Left lung (tissue), 10 donors: Measurements from ENCODE around the gene TMEM74B. TPM values are rescaled to one million over a fixed set of nuclear protein-coding genes. Genes with fewer than 3 reads are reported as not detected.

Experiments
- ATAC-seq: fragments of 200-7000 bp; cut with Tn5 transposase; one replicate; pipeline ENCODE4 v1.9.1; 2020; ENCODE audit warnings: moderate library complexity
- DNase-seq, 4 donors: peaks; one replicate each; pipeline ENCODE4 v3.0.0-alpha.2; 2013 to 2020
- H3K27ac ChIP-seq, 2 donors: fragments of 200-600 bp; sonication (generic) in 1 of 2; one replicate each; pipeline versions ENCODE4 v1.5.0 to v1.8.0; 2020 to 2021
- H3K27me3 ChIP-seq, 2 donors: fragments of 200-600 bp; sonication (generic) in 1 of 2; one replicate each; pipeline versions ENCODE4 v1.5.0 to v1.8.0; 2020 to 2021
- H3K36me3 ChIP-seq, 2 donors: fragments of 200-600 bp; sonication (generic) in 1 of 2; one replicate each; pipeline versions ENCODE4 v1.5.0 to v1.8.0; 2020 to 2021
- H3K4me1 ChIP-seq, 2 donors: fragments of 200-600 bp; one replicate each; pipeline ENCODE4 v1.8.0; 2021
- H3K4me3 ChIP-seq, 2 donors: fragments of 200-600 bp; sonication (generic) in 1 of 2; one replicate each; pipeline versions ENCODE4 v1.5.0 to v1.8.0; 2020 to 2021; ENCODE audit warnings: mild to moderate bottlenecking in 1 of 2
- H3K9me3 ChIP-seq, 2 donors: fragments of 200-600 bp; sonication (generic) in 1 of 2; one replicate each; pipeline versions ENCODE4 v1.5.0 to v1.8.0; 2020 to 2021
- intact Hi-C, 2 donors: fragments of 100-400 bp; cut with DNase I; formaldehyde crosslinking; loops; one replicate each; pipeline versions ENCODE4 v1.11.2 to v1.14.2; 2022
- polyA plus RNA-seq, 6 donors: library from polyadenylated mRNA; unstranded; fragments of 120-200 nt; gene quantifications; one replicate each; pipeline ENCODE4 v1.2.1, GENCODE V29; 2013; ENCODE audit not compliant: insufficient read length in 6 of 6
- total RNA-seq, 2 donors: library from RNA; stranded (reverse); fragmentation: NEBNext Ultra II Directional; extraction: Animal tissue kit (Norgen Biotek cat#: 25700); gene quantifications; one replicate each; pipeline ENCODE4 v1.2.1, GENCODE V29; 2021
- TF ChIP-seq, protein P1 (sequence below), 2 donors: fragments of 200-600 bp; sonication (generic) in 1 of 2; IDR thresholded peaks; one replicate each; pipeline versions ENCODE4 v1.5.0 to v1.8.0; 2021; ENCODE audit warnings: antibody characterized with exemption in 2 of 2
- donor health status: DM: no; HTN: yes; CAD: no.
- donor health status: DM: no; HTN: no; CAD: no.

Gene TMEM74B
- total and polyA plus RNA-seq, 8 donors, result 4.0 to 16.3 (median 13.0) TPM

DNA sequence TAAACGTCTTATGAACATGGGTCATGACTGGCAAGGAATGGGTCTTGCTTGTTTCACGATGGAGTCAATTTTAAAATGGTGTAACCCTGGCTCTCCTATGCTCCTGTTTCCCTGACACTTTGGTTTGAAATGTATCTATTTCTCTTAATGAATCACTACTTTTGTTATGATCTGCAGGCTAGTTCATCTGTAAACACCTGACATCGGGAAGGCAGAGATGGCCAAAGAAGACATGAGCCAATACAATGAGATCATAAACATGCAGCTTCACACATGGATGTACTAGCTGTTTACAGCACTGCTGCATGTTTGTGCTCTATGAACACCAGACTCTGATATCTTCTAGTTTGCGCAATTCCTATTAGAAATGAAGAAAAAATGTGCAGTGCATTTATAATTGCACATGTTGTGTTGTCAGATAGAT lies 30.1 kb upstream of the TMEM74B start:
- no peak overlapping the region for H3K27ac ChIP-seq

DNA sequence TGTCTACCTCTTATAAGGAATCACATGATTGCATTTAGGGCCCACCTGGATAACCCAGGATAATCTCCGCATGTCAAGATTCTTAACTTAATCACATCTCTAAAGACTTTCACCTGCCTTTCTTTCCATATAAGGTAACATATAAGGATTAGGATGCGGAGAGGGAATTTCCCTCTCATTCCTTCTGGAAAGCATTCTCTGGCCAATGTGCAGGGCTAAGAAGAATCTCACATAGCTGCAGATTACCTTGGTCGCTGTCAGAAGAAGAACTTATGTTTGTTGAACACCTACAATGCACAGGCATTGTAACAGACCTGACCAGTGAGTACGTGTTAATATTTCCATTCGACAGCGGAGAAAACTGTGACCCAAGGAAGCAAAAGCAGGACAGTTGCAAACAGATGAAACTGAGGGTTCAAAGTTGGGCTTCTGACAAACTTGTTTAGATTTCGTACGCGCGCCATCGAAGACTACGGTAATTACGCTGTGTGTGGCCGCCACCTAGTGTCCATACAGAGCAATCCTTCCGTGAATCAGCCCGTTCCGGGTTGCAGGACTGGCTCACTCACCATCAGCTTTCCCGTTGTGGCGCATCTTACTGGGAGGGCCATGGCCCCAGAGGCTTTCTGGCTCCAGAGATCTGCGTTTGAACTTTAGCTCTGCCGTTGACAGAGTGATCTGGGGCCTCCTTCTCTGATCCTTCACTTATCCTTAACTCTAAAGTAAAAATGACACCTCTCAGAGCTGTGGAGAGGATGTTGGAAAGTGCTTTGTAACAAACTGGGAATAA lies 28.0 kb upstream of the TMEM74B start:
- Histone ChIP-seq H3K27me3 (peaks cover 0 to 4% of the 10 kb centered on the region in 2 donors), H3K4me1 (peaks cover 0 to 3% of the 10 kb centered on the region in 2 donors), H3K9me3 (no peaks in the 10 kb centered on the region), H3K36me3 (no peaks in the 10 kb centered on the region), H3K27ac (no peak overlapping the region), H3K4me3 (no peak overlapping the region)
- TF ChIP-seq, protein P1, sequence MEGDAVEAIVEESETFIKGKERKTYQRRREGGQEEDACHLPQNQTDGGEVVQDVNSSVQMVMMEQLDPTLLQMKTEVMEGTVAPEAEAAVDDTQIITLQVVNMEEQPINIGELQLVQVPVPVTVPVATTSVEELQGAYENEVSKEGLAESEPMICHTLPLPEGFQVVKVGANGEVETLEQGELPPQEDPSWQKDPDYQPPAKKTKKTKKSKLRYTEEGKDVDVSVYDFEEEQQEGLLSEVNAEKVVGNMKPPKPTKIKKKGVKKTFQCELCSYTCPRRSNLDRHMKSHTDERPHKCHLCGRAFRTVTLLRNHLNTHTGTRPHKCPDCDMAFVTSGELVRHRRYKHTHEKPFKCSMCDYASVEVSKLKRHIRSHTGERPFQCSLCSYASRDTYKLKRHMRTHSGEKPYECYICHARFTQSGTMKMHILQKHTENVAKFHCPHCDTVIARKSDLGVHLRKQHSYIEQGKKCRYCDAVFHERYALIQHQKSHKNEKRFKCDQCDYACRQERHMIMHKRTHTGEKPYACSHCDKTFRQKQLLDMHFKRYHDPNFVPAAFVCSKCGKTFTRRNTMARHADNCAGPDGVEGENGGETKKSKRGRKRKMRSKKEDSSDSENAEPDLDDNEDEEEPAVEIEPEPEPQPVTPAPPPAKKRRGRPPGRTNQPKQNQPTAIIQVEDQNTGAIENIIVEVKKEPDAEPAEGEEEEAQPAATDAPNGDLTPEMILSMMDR (IDR thresholded peaks at IDR 0.05), result peak; percentile 75 to 89
- intact Hi-C loops, result no loop called here
- peak; percentile 99 for ATAC-seq
- DNase-seq, result peak in 2 of 4 donors; percentile 68 to 78

More for the DNA sequence above, 30.1 kb upstream of the TMEM74B start:
- H3K27me3 ChIP-seq, result peaks cover 0 to 4% of the 10 kb centered on the region in 2 donors
- ATAC-seq, result no peak
- no peaks in the 10 kb centered on the region for H3K36me3 ChIP-seq
- no peak for DNase-seq
- no peak overlapping the region for H3K4me3 ChIP-seq
- H3K4me1 ChIP-seq, result peaks cover 0 to 3% of the 10 kb centered on the region in 2 donors
- TF ChIP-seq, protein P1 (IDR thresholded peaks at IDR 0.05), result no peak
- intact Hi-C loops, result no loop called here
- H3K9me3 ChIP-seq, result no peaks in the 10 kb centered on the region

DNA sequence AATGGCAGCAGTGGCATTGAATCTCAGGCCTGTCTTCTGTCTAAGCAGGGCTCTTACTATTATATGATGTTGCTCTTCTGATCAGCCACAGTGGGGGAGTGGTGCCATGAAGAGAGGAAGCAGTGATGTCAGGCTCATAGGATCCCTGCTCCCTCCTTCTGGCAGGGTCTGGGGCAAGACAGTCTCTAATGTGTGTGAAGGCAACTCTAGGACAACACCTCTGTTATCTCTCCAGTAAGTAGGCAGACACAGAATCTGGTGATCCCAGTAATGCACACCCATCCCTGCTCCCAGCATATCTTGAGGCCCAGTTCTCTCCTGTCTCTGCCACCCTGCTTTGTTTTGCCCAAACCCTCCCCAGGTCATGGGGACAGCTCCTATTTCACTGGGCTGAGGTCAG lies 27.2 kb upstream of the TMEM74B start:
- TF ChIP-seq, protein P1 (IDR thresholded peaks at IDR 0.05), result no peak
- H3K9me3 ChIP-seq, result no peaks in the 10 kb centered on the region
- H3K4me3 ChIP-seq, result no peak overlapping the region
- DNase-seq, result no peak
- ATAC-seq, result no peak
- peaks cover 0 to 4% of the 10 kb centered on the region in 2 donors for H3K27me3 ChIP-seq
- intact Hi-C loops, result no loop called here
- peaks cover 0 to 3% of the 10 kb centered on the region in 2 donors for H3K4me1 ChIP-seq
- no peaks in the 10 kb centered on the region for H3K36me3 ChIP-seq
- no peak overlapping the region for H3K27ac ChIP-seq

DNA sequence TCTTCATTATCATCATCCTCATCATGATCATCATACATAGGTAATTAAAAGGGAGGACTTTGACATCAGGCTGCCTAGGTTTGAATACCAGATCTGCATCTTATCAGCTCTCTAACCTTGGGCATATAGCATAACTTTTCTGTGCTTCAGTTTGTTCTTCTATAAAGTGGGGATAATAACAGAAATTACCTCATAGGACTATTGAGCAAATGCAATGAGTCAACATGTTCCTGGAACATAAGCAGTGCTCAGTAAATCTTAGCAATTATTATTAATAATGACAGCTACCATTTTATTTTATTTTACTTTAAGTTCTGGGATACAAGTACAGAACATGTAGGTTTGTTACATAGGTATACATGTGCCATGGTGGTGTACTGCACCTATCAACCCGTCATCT lies 25.7 kb upstream of the TMEM74B start:
- H3K36me3 ChIP-seq, result no peaks in the 10 kb centered on the region
- no peak for DNase-seq
- no peak for ATAC-seq
- H3K9me3 ChIP-seq, result no peaks in the 10 kb centered on the region
- no peak overlapping the region for H3K4me3 ChIP-seq
- no peak overlapping the region for H3K27ac ChIP-seq
- intact Hi-C loops, result no loop called here
- peaks cover 0 to 4% of the 10 kb centered on the region in 2 donors for H3K27me3 ChIP-seq
- TF ChIP-seq, protein P1 (IDR thresholded peaks at IDR 0.05), result no peak
- peaks cover 0 to 3% of the 10 kb centered on the region in 2 donors for H3K4me1 ChIP-seq

DNA sequence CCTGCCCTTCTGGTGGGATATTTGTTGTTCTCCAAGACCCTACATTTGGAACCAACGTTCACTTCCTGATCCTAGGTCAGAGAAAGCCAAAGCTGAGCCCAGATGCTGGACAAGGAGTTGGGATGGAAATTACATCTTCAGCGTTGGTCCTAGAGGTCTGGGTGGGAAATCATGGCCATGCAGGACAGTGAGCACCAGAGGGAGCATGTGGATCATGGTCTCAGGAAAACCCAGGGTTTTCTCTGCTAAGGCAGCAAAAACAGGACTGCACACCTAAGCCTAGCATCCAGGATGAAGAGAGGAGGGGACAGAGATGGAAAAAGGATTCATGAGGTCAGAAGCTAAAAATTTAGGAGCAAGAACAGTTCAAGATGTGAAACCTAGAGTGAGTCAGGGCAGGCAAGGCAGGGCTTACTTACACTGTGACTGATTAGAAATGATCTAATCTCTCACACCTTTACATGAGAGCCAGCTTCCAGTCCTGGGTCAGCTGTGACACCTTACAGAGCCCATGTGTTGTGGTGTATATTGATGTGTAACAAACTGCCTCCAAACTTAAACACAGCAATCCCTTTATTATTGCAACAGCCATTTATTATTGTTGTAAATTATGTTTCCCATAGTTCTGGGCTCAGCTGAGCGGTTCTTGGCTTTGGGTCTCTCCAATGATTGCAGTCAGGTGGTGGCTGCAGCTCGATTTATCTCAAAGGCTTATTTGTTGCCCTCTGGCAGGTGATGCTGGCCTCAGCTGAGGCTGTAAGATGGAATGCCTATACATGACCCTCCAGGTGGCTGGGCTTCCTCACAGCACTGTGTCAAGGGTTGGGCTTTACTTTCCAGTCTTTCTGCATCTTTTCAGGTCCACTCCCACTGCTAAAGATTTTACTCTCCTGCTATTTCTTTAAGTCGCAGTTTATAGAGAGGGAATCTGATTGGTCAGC lies 24.9 kb upstream of the TMEM74B start:
- Histone ChIP-seq H3K4me3 (no peak overlapping the region), H3K4me1 (peaks cover 0 to 3% of the 10 kb centered on the region in 2 donors), H3K9me3 (no peaks in the 10 kb centered on the region), H3K36me3 (no peaks in the 10 kb centered on the region), H3K27me3 (peaks cover 0 to 4% of the 10 kb centered on the region in 2 donors), H3K27ac (no peak overlapping the region)
- no peak for DNase-seq
- intact Hi-C loops, result no loop called here
- TF ChIP-seq, protein P1 (IDR thresholded peaks at IDR 0.05), result no peak
- ATAC-seq, result no peak
